ENCODE results near the gene UBTF.

The UBTF gene

DNA sequence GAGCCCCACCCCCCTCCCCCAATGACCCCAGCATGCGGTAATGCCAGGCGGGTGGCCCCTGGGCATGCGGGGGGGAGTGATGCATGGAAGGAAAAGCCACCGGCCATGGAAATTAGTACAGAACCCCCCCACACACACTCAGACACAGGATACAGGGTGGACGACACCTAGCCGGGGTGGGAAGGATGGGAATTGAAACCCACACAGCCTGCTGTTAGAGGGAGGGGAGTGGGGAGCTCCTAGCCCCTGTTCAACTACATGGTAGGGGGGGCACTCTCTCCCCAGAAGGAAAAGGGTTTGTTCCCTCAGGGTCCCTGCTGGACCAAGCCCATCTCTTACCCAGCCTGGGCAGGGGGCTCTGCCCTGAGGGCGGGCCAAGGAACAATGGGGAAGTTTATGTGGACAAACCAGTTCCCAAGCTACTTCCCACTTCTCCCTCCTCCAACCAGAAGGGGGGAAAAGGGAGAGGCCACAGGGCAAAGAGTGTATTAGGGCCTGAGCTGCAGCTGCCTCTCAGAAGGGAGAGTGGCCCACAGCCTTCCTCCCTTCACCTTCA, 27.5 kb downstream of the UBTF start:
- peaks cover 12% of the 10 kb centered on the region for H4K20me1 ChIP-seq (ENCODE audit: insufficient read depth, low read length)
- ATAC-seq (ENCODE audit: insufficient read depth, low read depth) (no peak), DNase-seq (no peak)
- H3K36me3 ChIP-seq (ENCODE audit: insufficient read depth, low read length) = peaks cover 70% of the 10 kb centered on the region
- H3K4me3 ChIP-seq (ENCODE audit: low read depth in 1 of 2, low read length in 2 of 2) = no peak overlapping the region
- no peak overlapping the region for H3K9ac ChIP-seq (ENCODE audit: low read depth, low read length)
- H3K27me3 ChIP-seq (ENCODE audit: insufficient read depth, low read length, poor library complexity) = no peaks in the 10 kb centered on the region
- no peaks in the 10 kb centered on the region for H3K9me3 ChIP-seq (ENCODE audit: insufficient read depth, low read length, severe bottlenecking)
- H3K4me2 ChIP-seq (ENCODE audit: insufficient read depth, low read length) = no peak overlapping the region
- peaks cover 22% of the 10 kb centered on the region for H3K4me1 ChIP-seq (ENCODE audit: insufficient read depth, low read length)
- H3K27ac ChIP-seq (ENCODE audit: low read length) = no peak overlapping the region
- peaks cover 36% of the 10 kb centered on the region for H3K79me2 ChIP-seq (ENCODE audit: insufficient read depth, low read length)
- H2AFZ ChIP-seq (ENCODE audit: low read depth, low read length) = no peak overlapping the region
- no peak for TF ChIP-seq EZH2 (IDR thresholded peaks at IDR 0.05; ENCODE audit: borderline replicate concordance, low read depth, low read length, severe bottlenecking)
- TF ChIP-seq, protein P1, sequence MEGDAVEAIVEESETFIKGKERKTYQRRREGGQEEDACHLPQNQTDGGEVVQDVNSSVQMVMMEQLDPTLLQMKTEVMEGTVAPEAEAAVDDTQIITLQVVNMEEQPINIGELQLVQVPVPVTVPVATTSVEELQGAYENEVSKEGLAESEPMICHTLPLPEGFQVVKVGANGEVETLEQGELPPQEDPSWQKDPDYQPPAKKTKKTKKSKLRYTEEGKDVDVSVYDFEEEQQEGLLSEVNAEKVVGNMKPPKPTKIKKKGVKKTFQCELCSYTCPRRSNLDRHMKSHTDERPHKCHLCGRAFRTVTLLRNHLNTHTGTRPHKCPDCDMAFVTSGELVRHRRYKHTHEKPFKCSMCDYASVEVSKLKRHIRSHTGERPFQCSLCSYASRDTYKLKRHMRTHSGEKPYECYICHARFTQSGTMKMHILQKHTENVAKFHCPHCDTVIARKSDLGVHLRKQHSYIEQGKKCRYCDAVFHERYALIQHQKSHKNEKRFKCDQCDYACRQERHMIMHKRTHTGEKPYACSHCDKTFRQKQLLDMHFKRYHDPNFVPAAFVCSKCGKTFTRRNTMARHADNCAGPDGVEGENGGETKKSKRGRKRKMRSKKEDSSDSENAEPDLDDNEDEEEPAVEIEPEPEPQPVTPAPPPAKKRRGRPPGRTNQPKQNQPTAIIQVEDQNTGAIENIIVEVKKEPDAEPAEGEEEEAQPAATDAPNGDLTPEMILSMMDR (IDR thresholded peaks at IDR 0.05; ENCODE audit: borderline replicate concordance, extremely low read depth, low read length, poor library complexity, severe bottlenecking) = no peak

DNA sequence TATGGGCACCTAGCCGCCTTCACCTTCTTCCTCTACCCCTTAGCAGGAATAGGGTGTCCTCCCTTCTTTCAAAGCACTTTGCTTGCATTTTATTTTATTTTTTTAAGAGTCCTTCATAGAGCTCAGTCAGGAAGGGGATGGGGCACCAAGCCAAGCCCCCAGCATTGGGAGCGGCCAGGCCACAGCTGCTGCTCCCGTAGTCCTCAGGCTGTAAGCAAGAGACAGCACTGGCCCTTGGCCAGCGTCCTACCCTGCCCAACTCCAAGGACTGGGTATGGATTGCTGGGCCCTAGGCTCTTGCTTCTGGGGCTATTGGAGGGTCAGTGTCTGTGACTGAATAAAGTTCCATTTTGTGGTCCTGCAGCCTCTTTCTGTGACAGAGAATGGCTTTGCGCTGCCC, 28.1 kb downstream of the UBTF start:
- no peak overlapping the region for H3K27ac ChIP-seq (ENCODE audit: low read length)
- ATAC-seq (ENCODE audit: insufficient read depth, low read depth) (no peak), DNase-seq (no peak)
- H4K20me1 ChIP-seq (ENCODE audit: insufficient read depth, low read length) = peaks cover 8% of the 10 kb centered on the region
- no peak overlapping the region for H3K4me2 ChIP-seq (ENCODE audit: insufficient read depth, low read length)
- H3K27me3 ChIP-seq (ENCODE audit: insufficient read depth, low read length, poor library complexity) = no peaks in the 10 kb centered on the region
- peaks cover 18% of the 10 kb centered on the region for H3K4me1 ChIP-seq (ENCODE audit: insufficient read depth, low read length)
- no peak overlapping the region for H3K4me3 ChIP-seq (ENCODE audit: low read depth in 1 of 2, low read length in 2 of 2)
- no peaks in the 10 kb centered on the region for H3K9me3 ChIP-seq (ENCODE audit: insufficient read depth, low read length, severe bottlenecking)
- H2AFZ ChIP-seq (ENCODE audit: low read depth, low read length) = no peak overlapping the region
- peaks cover 33% of the 10 kb centered on the region for H3K79me2 ChIP-seq (ENCODE audit: insufficient read depth, low read length)
- no peak for TF ChIP-seq EZH2 (IDR thresholded peaks at IDR 0.05; ENCODE audit: borderline replicate concordance, low read depth, low read length, severe bottlenecking)
- TF ChIP-seq, protein P1 (IDR thresholded peaks at IDR 0.05; ENCODE audit: borderline replicate concordance, extremely low read depth, low read length, poor library complexity, severe bottlenecking) = no peak
- no peak overlapping the region for H3K9ac ChIP-seq (ENCODE audit: low read depth, low read length)
- H3K36me3 ChIP-seq (ENCODE audit: insufficient read depth, low read length) = peaks cover 65% of the 10 kb centered on the region

DNA sequence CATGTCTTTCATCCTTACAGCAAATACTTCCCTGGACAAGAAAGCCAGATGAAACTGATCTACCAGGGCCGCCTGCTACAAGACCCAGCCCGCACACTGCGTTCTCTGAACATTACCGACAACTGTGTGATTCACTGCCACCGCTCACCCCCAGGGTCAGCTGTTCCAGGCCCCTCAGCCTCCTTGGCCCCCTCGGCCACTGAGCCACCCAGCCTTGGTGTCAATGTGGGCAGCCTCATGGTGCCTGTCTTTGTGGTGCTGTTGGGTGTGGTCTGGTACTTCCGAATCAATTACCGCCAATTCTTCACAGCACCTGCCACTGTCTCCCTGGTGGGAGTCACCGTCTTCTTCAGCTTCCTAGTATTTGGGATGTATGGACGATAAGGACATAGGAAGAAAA, 29.0 kb downstream of the UBTF start:
- Histone ChIP-seq H3K9me3 (ENCODE audit: insufficient read depth, low read length, severe bottlenecking) (no peaks in the 10 kb centered on the region), H3K4me1 (ENCODE audit: insufficient read depth, low read length) (peaks cover 23% of the 10 kb centered on the region), H3K36me3 (ENCODE audit: insufficient read depth, low read length) (peaks cover 58% of the 10 kb centered on the region), H3K79me2 (ENCODE audit: insufficient read depth, low read length) (peaks cover 37% of the 10 kb centered on the region), H3K27me3 (ENCODE audit: insufficient read depth, low read length, poor library complexity) (no peaks in the 10 kb centered on the region), H4K20me1 (ENCODE audit: insufficient read depth, low read length) (peaks cover 11% of the 10 kb centered on the region), H3K4me3 (ENCODE audit: low read depth in 1 of 2, low read length in 2 of 2) (no peak overlapping the region), H3K4me2 (ENCODE audit: insufficient read depth, low read length) (no peak overlapping the region), H2AFZ (ENCODE audit: low read depth, low read length) (no peak overlapping the region), H3K9ac (ENCODE audit: low read depth, low read length) (no peak overlapping the region), H3K27ac (ENCODE audit: low read length) (no peak overlapping the region)
- no peak for TF ChIP-seq EZH2 (IDR thresholded peaks at IDR 0.05; ENCODE audit: borderline replicate concordance, low read depth, low read length, severe bottlenecking)
- TF ChIP-seq, protein P1 (IDR thresholded peaks at IDR 0.05; ENCODE audit: borderline replicate concordance, extremely low read depth, low read length, poor library complexity, severe bottlenecking) = no peak
- DNase-seq = no peak
- no peak for ATAC-seq (ENCODE audit: insufficient read depth, low read depth)

Data from DND-41 (cell line).